Stimulated activated CD8-positive, alpha-beta memory T cell treated with anti-CD3 and anti-CD28 coated beads, Interleukin-7, amount 100 ng/mL, for 1 hour (primary cell): ENCODE measurements around the gene IGSF6.
"Not testable (repeated sequence)": the region's sequence is repeated elsewhere in the genome, so short reads cannot be mapped to it uniquely, and the experiment has no call there.

Source experiments
- DNase-seq, 2 donors: peaks; one replicate each; pipeline ENCODE4 v3.0.0-alpha.2; 2020; ENCODE audit warnings: low read depth in 2 of 2

Gene IGSF6

GRCh38 chr16:21653571-21653970, 1.2 kb upstream of the IGSF6 start:
- DNase-seq = no peak

DNA sequence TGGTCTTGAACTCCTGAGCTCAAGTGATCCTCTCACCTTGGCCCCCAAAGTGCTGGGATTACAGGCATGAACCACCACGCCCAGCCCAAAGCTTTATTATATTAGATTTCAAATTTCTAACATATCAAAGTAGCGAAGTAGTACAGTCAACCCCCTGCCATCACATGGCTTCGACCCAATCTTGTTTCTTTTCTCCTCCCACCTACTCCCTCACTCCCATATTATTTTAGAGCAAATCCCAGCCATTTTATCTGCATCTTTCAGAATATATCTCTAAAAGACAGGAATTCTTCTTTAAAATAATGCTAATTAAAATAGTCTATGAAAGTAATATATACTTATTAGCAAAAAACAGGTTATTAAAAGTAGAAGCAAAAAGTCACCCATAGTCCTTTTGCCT, 893 bp downstream of the IGSF6 start:
- DNase-seq = no peak

DNA sequence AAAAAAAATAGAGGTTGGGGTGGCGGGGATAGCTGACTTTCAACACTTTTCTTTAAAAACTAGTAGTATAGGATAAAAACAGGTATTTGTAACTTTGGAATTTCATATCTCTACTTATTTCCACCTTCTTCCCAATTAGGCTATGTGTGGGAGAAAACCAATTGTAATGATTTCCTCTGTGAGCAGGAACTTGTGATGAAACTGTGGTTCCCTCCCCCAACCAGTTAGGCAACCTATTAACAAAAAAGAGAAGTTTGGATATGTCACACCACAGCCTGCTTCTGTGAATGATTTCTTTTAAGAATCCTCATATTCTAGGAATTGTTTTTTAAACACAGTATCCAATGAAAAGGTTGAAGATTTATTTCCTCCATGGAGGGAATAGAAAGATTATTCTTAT, 1.9 kb downstream of the IGSF6 start:
- no peak for DNase-seq

- not testable (repeated sequence) for DNase-seq
These were observed 2.5 kb downstream of the IGSF6 start for GRCh38 chr16:21649826-21650406.

DNA sequence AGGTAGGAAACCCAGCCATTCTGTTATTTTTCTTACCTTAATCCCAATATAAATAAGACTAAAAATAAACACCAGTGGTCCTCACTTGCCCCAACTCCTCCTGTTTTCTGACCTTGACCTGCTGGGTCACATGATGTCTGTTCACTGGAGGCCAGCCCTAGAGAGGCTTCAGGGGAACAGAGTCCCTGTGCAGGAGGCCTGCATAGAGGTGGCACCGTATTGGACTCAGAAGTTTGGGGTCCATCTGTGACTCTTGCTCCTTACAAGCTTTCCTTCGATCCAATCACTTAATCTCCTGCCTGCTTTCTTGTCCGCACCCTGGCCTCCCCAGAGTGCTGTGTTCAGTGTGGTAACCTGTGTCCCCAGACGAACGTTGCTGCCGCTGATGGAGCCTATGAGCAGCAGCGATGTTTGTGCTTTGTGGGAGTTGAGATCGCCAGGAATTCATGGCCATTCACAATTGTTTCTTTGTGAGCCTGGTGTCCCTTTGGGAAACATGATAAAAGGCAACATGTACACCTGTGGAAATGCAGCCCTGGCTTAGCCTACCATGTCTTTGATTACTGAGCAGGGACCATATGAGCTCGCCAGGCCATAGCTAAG, 4.7 kb downstream of the IGSF6 start:
- no peak for DNase-seq

DNA sequence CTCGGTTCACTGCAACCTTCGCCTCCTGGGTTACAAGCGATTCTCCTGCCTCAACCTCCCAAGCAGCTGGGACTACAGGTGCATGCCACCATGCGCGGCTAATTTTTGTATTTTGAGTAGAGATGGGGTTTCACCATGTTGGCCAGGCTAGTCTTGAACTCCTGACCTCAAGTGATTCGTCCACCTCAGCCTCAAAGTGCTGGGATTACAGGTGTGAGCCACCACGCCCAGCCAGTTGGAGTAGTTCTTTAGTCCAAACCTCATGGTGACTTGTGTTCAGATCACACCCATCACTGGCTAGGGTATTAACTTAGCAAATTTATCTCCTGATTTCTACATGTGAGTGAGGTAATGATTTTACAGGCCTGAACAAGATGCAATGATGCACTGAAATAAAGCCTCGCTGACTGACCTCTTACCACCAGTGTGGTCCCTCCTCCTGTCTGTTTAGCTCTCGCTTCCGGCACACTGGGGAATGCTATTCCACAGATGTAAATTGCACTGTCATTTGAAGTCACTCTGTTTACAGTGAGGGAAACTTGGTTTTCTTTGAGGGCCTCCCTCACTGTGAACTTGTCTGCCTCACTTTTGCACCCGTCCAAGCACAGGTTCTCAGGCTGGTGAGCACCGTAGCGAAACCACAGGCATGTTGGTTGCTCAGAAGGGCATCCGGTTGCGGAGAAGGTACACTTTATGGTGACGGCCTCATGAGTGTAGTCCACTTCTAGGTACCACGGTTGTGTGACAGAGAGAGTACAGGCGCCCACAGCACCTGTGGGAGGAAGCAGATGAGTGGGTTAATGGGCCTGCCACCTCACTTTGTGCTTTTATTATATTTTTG, 5.5 kb downstream of the IGSF6 start:
- DNase-seq = peak; percentile 42 to 53

- no peak for DNase-seq
These were observed 6.3 kb downstream of the IGSF6 start for GRCh38 chr16:21646091-21646490.

- no peak for DNase-seq
These were observed 7.1 kb downstream of the IGSF6 start for GRCh38 chr16:21645261-21645721.

- DNase-seq = no peak
These were observed 7.7 kb downstream of the IGSF6 start for GRCh38 chr16:21644674-21645073.

GRCh38 chr16:21643785-21644184, 8.6 kb downstream of the IGSF6 start:
- no peak for DNase-seq

DNA sequence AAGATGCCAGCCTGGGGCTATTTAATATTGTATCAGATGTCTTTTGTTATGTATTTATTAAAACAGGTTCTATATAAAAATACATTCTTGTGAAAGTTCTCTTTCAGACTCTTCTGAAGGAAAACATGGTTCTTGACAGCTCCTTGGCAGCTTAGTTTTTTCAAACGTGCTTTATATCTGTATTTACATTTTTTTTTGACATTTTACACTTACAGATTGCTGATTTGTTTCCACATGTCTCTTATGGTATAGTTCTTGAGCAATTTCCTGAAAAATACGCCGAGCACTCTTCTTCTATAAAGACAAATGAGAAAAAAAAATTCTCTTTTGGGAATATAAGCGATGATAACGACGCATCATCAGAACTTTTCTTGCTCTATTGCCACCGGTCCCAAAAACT, 9.5 kb downstream of the IGSF6 start:
- DNase-seq = no peak

- DNase-seq = no peak
These were observed 10.5 kb downstream of the IGSF6 start for GRCh38 chr16:21641916-21642315.

DNA sequence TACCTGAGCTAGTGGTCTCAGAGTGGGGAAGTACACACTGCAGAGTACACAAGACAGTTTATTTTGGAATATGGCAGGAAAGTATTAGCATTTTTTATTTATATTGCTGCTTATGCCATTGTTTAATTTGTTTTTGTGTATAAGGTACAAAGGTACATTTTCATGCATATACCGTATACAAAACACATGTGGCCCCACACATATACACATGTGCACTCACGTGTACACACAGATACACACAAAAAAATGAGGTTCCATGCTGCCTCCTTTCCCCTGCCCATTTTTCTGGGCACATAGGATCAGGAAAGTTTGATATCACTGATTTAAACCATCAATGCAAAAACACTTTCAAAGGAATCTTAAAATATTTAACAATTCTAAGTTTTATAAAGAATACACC, 12.9 kb downstream of the IGSF6 start:
- DNase-seq = no peak

DNA sequence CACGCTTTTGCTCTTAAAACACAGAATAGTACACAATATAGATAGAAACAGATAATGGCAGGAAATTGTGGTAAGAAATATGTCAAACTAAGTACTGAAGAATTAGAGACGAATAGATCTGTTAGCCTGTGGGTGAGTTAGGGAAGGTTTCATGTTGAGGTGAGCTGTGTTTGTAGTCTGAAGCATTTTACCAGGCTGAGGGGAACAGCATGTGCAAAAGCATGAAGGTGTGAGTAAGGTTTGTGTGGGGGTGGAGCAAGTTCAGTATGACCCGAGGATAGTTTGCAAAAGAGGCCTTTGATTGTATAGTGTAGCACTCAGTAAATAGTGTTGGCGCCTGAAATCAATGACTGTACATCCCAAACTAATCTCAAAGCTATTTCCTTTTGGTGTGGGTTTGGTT, 13.8 kb downstream of the IGSF6 start:
- no peak for DNase-seq

DNA sequence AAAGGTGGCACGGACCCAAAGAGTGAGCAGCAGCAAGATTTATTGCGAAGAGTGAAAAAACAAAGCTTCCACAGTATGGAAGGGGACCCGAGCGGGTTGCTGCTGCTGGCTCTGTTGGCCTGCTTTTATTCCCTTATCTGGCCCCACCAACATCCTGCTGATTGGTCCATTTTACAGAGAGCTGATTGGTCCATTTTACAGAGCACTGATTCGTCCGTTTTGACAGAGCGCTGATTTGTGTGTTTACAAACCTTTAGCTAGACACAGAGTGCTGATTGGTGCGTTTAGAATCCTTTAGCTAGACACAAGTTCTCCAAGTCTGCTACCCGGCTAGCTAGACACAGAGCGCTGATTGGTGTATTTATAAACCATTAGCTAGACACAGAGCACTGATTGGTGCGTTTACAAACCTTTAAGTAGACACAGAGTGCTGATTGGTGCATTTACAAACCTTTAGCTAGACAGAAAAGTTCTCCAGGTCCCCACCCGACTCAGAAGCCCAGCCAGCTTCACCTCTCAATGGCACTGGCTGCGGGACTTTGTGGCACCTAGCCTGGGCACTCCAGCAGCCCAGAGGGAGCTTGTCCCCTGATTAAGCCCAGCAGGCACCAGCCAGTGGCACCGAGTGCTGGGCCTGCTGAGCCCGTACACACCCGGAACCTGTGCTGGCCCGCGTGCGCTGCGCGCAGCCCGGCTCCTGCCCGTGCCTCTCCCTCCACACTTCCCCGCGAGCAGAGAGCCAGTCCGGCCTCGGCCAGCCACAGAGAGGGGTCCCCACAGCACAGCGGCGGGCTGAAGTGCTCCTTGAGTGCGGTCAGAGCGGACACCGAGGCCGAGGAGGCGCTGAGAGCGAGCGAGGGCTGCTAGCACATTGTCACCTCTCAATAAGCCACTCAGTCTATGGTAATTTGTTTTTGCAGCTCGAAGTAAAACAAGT, 15.1 kb downstream of the IGSF6 start:
- DNase-seq = no peak

- not testable (repeated sequence) for DNase-seq
These were observed 16.7 kb downstream of the IGSF6 start for GRCh38 chr16:21635694-21636093.

GRCh38 chr16:21634216-21634615, 18.2 kb downstream of the IGSF6 start:
- DNase-seq = no peak

DNA sequence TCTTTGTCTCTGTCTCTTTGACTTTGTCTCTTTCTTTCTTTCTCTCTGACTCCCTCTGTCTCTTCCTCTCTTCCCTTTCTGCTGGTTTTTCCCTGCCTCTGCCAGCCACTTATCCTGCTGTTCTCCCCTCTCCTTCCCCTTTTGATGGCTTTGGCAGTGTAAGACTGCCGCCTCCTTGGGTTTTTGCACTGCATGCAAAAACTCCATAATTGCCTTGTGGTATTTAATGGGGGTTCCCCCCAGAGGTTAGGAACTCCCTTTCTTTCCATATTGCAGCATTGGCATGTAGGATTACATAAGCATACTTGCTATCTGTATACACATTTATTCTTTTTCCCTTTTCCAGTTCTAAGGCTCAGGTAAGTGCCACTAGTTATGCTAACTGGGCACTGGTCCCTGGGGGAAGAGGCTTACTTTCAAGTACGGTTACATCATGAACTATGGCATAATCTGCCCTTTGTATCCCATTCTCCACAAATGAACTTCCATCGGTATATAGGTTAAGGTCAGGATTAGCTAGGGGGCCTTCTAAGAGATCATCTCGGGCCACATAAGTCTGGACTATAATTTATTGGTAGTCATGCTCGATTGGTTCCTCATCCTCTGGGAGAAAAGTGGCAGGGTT, 20.3 kb downstream of the IGSF6 start:
- not testable (repeated sequence) for DNase-seq

DNA sequence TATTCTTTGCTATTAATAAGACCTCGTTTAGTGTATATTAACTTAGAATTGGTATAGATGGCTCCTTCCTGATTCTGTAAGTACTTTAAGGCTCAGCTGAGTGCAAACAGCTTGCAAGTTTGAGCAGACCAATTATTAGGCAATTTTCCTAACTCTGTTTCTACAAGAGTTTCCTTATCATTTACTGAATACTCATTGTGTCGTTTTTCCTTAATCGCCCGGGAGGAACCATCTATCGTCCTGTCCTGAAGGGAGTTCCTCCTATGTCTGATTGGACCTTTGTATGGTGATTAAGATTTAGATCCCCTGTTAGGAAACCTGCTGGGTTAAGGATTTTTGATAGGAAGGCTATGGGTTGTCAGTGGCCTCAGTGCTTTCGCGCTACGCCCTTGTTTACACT, 21.0 kb downstream of the IGSF6 start:
- not testable (repeated sequence) for DNase-seq

GRCh38 chr16:21630866-21631265, 21.5 kb downstream of the IGSF6 start:
- DNase-seq = not testable (repeated sequence)
